GM21423 (cell line): ENCODE data around the gene PSMD13.

Source experiments
- ATAC-seq: cut with Tn5 transposase; IDR thresholded peaks from one replicate; pipeline ENCODE4 v1.9.1; 2021; ENCODE audit warnings: mild to moderate bottlenecking, moderate library complexity; ENCODE audit not compliant: unreplicated experiment

Gene PSMD13

GRCh38 chr11:270451-271318 is 33.9 kb downstream of the PSMD13 start:
- ATAC-seq, result no peak

- no peak for ATAC-seq
Measured at GRCh38 chr11:271319-271715, 34.5 kb downstream of the PSMD13 start.

GRCh38 chr11:272195-272930 is 35.6 kb downstream of the PSMD13 start:
- ATAC-seq, result no peak

GRCh38 chr11:272931-273198 is 36.1 kb downstream of the PSMD13 start:
- no peak for ATAC-seq

- no peak for ATAC-seq
Measured at GRCh38 chr11:276219-276618, 39.4 kb downstream of the PSMD13 start.

GRCh38 chr11:278001-278951 is 41.5 kb downstream of the PSMD13 start, which contains the start of gene NLRP6:
TSS of gene NLRP6 (plus strand) at chr11:278407. CDS start at chr11:278570, 163 bp downstream.
- ATAC-seq, result no peak

GRCh38 chr11:279040-279965 is 42.5 kb downstream of the PSMD13 start:
- no peak for ATAC-seq

- ATAC-seq, result no peak
Measured at GRCh38 chr11:279966-280705, 43.4 kb downstream of the PSMD13 start.

- ATAC-seq, result no peak
Measured at GRCh38 chr11:280706-281485, 44.1 kb downstream of the PSMD13 start.

GRCh38 chr11:281486-282161 is 44.8 kb downstream of the PSMD13 start:
- ATAC-seq, result no peak

GRCh38 chr11:282171-282570 is 45.4 kb downstream of the PSMD13 start:
- ATAC-seq, result no peak

GRCh38 chr11:282630-283360 is 46.0 kb downstream of the PSMD13 start:
- no peak for ATAC-seq

- no peak for ATAC-seq
Measured at GRCh38 chr11:283405-284104, 46.8 kb downstream of the PSMD13 start.

GRCh38 chr11:284105-285020 is 47.6 kb downstream of the PSMD13 start:
- ATAC-seq, result no peak

- ATAC-seq, result no peak
Measured at GRCh38 chr11:285021-285893, 48.5 kb downstream of the PSMD13 start.
